ENCODE data around the gene DSN1.

DSN1 gene

DNA sequence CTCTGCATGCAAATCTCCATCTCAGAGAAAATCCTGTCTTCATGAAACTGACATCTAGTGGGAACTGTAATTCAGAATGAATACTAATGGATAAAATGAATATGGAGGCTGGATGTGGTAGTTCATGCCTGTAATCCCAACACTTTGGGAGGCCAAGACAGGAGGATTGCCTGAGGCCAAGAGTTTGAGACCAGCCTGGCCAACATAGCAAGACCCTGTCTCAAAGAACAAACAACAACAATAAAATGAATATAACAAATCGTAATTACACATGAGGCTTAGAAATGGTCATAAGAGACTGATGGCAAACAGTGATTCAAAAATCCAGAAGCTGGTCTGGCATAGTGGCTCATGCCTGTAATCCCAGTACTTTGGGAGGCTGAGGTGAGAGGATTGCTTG is 44.6 kb upstream of the DSN1 start:
- H3K36me3 ChIP-seq (ENCODE audit: insufficient read depth, insufficient read length, low read length): peaks cover 42% of the 10 kb centered on the region
- no peaks in the 10 kb centered on the region for H3K27me3 ChIP-seq (ENCODE audit: insufficient read depth, insufficient read length)
- no peak overlapping the region for H3K9ac ChIP-seq (ENCODE audit: insufficient read length, low read depth)
- H3K9me3 ChIP-seq (ENCODE audit: insufficient read depth, low read length): no peaks in the 10 kb centered on the region
- DNase-seq (ENCODE audit: low read depth, low spot score): no peak
- no peak overlapping the region for H3K4me3 ChIP-seq (ENCODE audit: insufficient read length, low read depth)
- TF ChIP-seq YY1 (IDR thresholded peaks at IDR 0.05; ENCODE audit: insufficient read depth, insufficient read length) (no peak), ZNF274 (IDR thresholded peaks at IDR 0.05; ENCODE audit: low read depth, low read length) (no peak), SUZ12 (IDR thresholded peaks at IDR 0.05; ENCODE audit: extremely low read depth, insufficient read depth, insufficient read length) (no peak)
- peaks cover 11% of the 10 kb centered on the region for H3K4me1 ChIP-seq (ENCODE audit: insufficient read depth, insufficient read length)

- H3K4me3 ChIP-seq (ENCODE audit: insufficient read length, low read depth): no peak overlapping the region
- peaks cover 11% of the 10 kb centered on the region for H3K4me1 ChIP-seq (ENCODE audit: insufficient read depth, insufficient read length)
- H3K27me3 ChIP-seq (ENCODE audit: insufficient read depth, insufficient read length): no peaks in the 10 kb centered on the region
- H3K36me3 ChIP-seq (ENCODE audit: insufficient read depth, insufficient read length, low read length): peaks cover 44% of the 10 kb centered on the region
- no peaks in the 10 kb centered on the region for H3K9me3 ChIP-seq (ENCODE audit: insufficient read depth, low read length)
- no peak for DNase-seq (ENCODE audit: low read depth, low spot score)
- H3K9ac ChIP-seq (ENCODE audit: insufficient read length, low read depth): no peak overlapping the region
- TF ChIP-seq YY1 (IDR thresholded peaks at IDR 0.05; ENCODE audit: insufficient read depth, insufficient read length): no peak
- no peak for TF ChIP-seq ZNF274 (IDR thresholded peaks at IDR 0.05; ENCODE audit: low read depth, low read length)
- no peak for TF ChIP-seq SUZ12 (IDR thresholded peaks at IDR 0.05; ENCODE audit: extremely low read depth, insufficient read depth, insufficient read length)
Observed at GRCh38 chr20:36817496-36817895, 43.9 kb upstream of the DSN1 start.

DNA sequence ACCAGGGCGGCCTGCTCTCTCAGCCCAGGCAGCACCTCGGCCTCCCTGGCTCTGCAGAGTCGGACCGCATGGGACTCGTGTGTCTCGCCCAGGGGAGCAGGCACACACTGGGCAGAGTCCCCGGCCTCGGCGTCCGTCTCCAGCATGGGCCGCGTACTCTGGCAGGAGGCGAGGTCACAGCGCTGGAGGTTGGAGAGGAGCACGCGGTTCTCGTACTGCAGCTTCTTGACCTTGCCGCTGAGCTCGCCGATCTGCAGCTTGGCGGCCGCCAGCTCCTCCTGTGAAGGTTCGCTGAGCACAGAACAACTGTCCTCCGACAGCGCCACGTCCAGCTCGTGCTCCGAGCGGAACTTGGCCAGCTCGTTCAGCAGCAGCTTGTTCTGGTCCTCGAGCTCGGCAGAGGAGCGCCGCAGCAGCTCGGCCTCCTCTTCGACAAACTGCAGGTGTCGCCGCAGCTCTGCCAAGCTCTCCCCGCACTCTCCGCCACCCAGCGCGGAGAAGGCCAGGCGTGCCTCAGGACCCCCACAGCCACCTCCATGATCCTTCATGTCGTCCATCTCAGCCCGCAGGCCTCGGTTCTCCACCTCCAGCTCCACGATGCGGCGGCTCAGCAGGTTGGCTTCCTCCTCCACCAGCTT is 42.0 kb upstream of the DSN1 start:
- Histone ChIP-seq H3K36me3 (ENCODE audit: insufficient read depth, insufficient read length, low read length) (peaks cover 58% of the 10 kb centered on the region), H3K4me1 (ENCODE audit: insufficient read depth, insufficient read length) (peaks cover 5% of the 10 kb centered on the region), H3K9ac (ENCODE audit: insufficient read length, low read depth) (peak overlapping the region; percentile 45), H3K9me3 (ENCODE audit: insufficient read depth, low read length) (no peaks in the 10 kb centered on the region), H3K27me3 (ENCODE audit: insufficient read depth, insufficient read length) (no peaks in the 10 kb centered on the region), H3K4me3 (ENCODE audit: insufficient read length, low read depth) (no peak overlapping the region)
- TF ChIP-seq YY1 (IDR thresholded peaks at IDR 0.05; ENCODE audit: insufficient read depth, insufficient read length) (no peak), ZNF274 (IDR thresholded peaks at IDR 0.05; ENCODE audit: low read depth, low read length) (no peak), SUZ12 (IDR thresholded peaks at IDR 0.05; ENCODE audit: extremely low read depth, insufficient read depth, insufficient read length) (no peak)
- DNase-seq (ENCODE audit: low read depth, low spot score): no peak

- Histone ChIP-seq H3K27me3 (ENCODE audit: insufficient read depth, insufficient read length) (no peaks in the 10 kb centered on the region), H3K4me3 (ENCODE audit: insufficient read length, low read depth) (no peak overlapping the region), H3K9ac (ENCODE audit: insufficient read length, low read depth) (no peak overlapping the region), H3K9me3 (ENCODE audit: insufficient read depth, low read length) (no peaks in the 10 kb centered on the region), H3K4me1 (ENCODE audit: insufficient read depth, insufficient read length) (peaks cover 11% of the 10 kb centered on the region), H3K36me3 (ENCODE audit: insufficient read depth, insufficient read length, low read length) (peaks cover 64% of the 10 kb centered on the region)
- TF ChIP-seq SUZ12 (IDR thresholded peaks at IDR 0.05; ENCODE audit: extremely low read depth, insufficient read depth, insufficient read length): no peak
- no peak for TF ChIP-seq ZNF274 (IDR thresholded peaks at IDR 0.05; ENCODE audit: low read depth, low read length)
- no peak for TF ChIP-seq YY1 (IDR thresholded peaks at IDR 0.05; ENCODE audit: insufficient read depth, insufficient read length)
- no peak for DNase-seq (ENCODE audit: low read depth, low spot score)
Observed at GRCh38 chr20:36812594-36813463, 39.3 kb upstream of the DSN1 start.

DNA sequence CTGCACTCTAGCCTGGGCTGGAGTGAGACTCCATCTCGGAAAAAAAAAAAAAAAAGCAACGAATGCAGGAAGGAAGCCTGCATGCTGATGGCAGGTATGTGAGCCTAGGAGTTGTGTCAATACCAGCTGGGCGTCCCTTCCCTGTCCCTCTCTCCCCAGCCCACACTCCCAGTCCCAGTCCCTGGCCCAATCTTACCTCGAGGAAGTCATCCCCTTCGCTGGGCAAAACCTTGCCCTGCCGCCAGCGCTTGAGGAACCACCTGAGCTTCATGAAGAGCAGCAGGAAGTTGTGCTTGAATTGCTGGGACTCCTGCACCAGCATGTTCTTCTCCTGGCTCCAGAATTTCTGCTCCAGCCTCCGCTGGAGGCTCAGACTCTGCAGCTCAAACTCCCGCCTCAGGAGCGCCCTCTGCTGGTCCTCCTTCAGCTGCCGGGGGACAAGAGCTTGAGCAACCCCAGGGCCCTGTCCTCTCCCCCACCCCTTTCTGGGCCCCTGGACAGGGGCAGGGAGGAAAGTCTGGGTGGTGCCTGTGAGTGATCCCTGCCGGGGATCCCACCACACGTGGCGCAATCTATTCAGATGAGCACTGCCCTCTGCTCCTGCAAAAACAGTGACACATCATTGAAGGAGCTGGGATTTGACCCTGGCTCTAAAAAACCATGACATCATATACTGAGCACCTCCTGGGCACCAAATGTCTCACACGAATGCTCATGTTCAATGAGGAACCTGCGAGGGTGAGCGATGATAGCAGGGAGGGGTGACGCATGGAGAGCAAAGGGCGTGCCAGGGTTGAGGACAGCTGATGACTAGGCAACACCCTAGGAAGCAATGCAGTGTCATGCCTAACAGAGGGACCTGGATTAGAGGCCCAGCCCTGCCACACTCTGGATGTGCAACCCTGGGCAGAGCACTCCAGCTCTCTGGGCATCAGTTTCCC is 35.0 kb upstream of the DSN1 start:
- Histone ChIP-seq H3K9me3 (ENCODE audit: insufficient read depth, low read length) (no peaks in the 10 kb centered on the region), H3K27me3 (ENCODE audit: insufficient read depth, insufficient read length) (no peaks in the 10 kb centered on the region), H3K9ac (ENCODE audit: insufficient read length, low read depth) (no peak overlapping the region), H3K4me3 (ENCODE audit: insufficient read length, low read depth) (no peak overlapping the region), H3K36me3 (ENCODE audit: insufficient read depth, insufficient read length, low read length) (peaks cover 76% of the 10 kb centered on the region), H3K4me1 (ENCODE audit: insufficient read depth, insufficient read length) (peaks cover 6% of the 10 kb centered on the region)
- peak; percentile 56 for DNase-seq (ENCODE audit: low read depth, low spot score)
- TF ChIP-seq YY1 (IDR thresholded peaks at IDR 0.05; ENCODE audit: insufficient read depth, insufficient read length) (no peak), SUZ12 (IDR thresholded peaks at IDR 0.05; ENCODE audit: extremely low read depth, insufficient read depth, insufficient read length) (no peak), ZNF274 (IDR thresholded peaks at IDR 0.05; ENCODE audit: low read depth, low read length) (no peak)

DNA sequence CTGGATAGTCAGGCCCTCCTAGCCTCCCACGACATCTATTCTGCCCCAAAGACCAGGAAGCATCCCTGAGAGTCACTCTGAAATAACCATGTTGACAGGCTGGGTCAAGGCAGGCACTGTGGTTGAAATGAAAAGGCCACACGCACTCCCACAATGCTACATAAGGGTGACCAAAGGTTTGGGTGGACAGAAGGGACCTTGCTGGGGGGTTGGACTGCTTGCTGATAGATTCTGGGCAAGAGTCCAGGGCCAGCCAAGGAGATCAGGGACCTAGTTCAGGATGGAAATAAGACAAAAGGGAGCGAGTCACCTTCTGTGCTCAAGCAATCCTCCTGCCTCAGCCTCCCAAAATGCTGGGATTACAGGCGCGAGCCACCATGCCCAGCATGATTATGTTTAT is 32.5 kb upstream of the DSN1 start:
- DNase-seq (ENCODE audit: low read depth, low spot score): no peak
- H3K4me3 ChIP-seq (ENCODE audit: insufficient read length, low read depth): no peak overlapping the region
- H3K36me3 ChIP-seq (ENCODE audit: insufficient read depth, insufficient read length, low read length): peaks cover 70% of the 10 kb centered on the region
- no peaks in the 10 kb centered on the region for H3K27me3 ChIP-seq (ENCODE audit: insufficient read depth, insufficient read length)
- no peak overlapping the region for H3K9ac ChIP-seq (ENCODE audit: insufficient read length, low read depth)
- no peaks in the 10 kb centered on the region for H3K9me3 ChIP-seq (ENCODE audit: insufficient read depth, low read length)
- peaks cover 6% of the 10 kb centered on the region for H3K4me1 ChIP-seq (ENCODE audit: insufficient read depth, insufficient read length)
- TF ChIP-seq ZNF274 (IDR thresholded peaks at IDR 0.05; ENCODE audit: low read depth, low read length) (no peak), YY1 (IDR thresholded peaks at IDR 0.05; ENCODE audit: insufficient read depth, insufficient read length) (no peak), SUZ12 (IDR thresholded peaks at IDR 0.05; ENCODE audit: extremely low read depth, insufficient read depth, insufficient read length) (no peak)

Data from NT2/D1 (cell line).